Measurements from ENCODE around the gene ANO7.

DNA sequence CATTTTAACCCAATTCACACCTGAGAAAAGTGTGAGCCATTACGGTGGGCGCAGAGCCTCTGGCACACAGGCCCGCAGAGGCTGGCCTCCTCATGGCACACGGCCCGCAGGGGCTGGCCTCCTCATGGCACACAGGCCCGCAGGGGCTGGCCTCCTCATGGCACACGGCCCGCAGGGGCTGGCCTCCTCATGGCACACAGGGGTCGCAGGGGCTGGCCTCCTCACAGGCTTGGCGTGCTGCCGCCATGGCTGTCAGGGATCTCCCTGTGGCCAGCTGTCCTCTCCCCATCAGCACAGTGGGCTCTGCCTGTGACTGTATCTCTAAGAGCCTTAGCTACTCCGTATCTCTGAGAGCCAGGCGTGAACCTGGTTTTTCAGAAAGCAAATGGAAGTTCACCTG is 24.6 kb downstream of the ANO7 start:
- TF ChIP-seq, protein P1, sequence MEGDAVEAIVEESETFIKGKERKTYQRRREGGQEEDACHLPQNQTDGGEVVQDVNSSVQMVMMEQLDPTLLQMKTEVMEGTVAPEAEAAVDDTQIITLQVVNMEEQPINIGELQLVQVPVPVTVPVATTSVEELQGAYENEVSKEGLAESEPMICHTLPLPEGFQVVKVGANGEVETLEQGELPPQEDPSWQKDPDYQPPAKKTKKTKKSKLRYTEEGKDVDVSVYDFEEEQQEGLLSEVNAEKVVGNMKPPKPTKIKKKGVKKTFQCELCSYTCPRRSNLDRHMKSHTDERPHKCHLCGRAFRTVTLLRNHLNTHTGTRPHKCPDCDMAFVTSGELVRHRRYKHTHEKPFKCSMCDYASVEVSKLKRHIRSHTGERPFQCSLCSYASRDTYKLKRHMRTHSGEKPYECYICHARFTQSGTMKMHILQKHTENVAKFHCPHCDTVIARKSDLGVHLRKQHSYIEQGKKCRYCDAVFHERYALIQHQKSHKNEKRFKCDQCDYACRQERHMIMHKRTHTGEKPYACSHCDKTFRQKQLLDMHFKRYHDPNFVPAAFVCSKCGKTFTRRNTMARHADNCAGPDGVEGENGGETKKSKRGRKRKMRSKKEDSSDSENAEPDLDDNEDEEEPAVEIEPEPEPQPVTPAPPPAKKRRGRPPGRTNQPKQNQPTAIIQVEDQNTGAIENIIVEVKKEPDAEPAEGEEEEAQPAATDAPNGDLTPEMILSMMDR (IDR thresholded peaks at IDR 0.05): no peak
- no peak for TF ChIP-seq POLR2A (IDR thresholded peaks at IDR 0.05)

All from prostate gland (tissue), 2 donors.